Measurements from ENCODE around the gene CCDC107. TPM values are rescaled to one million over a fixed set of nuclear protein-coding genes. Genes with fewer than 3 reads are reported as not detected.
"Not testable (repeated sequence)": the region's sequence is repeated elsewhere in the genome, so short reads cannot be mapped to it uniquely, and the experiment has no call there.

CCDC107 gene
- total RNA-seq (10 to 100 TPM; 13.8 to 32.6 (median 19.0) TPM), polyA plus RNA-seq (10 to 100 TPM; 55.4 to 84.7 TPM)

- Histone ChIP-seq H3K9me3 (no peaks in the 10 kb centered on the region), H3K4me1 (peaks cover 21 to 29% (median 29%) of the 10 kb centered on the region in 3 donors), H3K4me3 (peak within 1 kb of the TSS; percentile 76 to 97 (median 90)), H3K27ac (peak within 1 kb of the TSS; percentile 94 to 100 (median 100)), H3K27me3 (no peaks in the 10 kb centered on the region), H3K36me3 (no peaks in the 10 kb centered on the region)
- 0 to 1% methylated on average over 67 of the region's 67 CpGs for WGBS, 2 donors
- DNase-seq (peak; percentile 79 to 95 (median 92)), ATAC-seq (peak; percentile 79 to 89 (median 82)), FAIRE-seq (no peak)
- TF ChIP-seq, protein P1, sequence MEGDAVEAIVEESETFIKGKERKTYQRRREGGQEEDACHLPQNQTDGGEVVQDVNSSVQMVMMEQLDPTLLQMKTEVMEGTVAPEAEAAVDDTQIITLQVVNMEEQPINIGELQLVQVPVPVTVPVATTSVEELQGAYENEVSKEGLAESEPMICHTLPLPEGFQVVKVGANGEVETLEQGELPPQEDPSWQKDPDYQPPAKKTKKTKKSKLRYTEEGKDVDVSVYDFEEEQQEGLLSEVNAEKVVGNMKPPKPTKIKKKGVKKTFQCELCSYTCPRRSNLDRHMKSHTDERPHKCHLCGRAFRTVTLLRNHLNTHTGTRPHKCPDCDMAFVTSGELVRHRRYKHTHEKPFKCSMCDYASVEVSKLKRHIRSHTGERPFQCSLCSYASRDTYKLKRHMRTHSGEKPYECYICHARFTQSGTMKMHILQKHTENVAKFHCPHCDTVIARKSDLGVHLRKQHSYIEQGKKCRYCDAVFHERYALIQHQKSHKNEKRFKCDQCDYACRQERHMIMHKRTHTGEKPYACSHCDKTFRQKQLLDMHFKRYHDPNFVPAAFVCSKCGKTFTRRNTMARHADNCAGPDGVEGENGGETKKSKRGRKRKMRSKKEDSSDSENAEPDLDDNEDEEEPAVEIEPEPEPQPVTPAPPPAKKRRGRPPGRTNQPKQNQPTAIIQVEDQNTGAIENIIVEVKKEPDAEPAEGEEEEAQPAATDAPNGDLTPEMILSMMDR (IDR thresholded peaks at IDR 0.05): peak; percentile 35 to 56 (median 42)
- intact Hi-C loops (cut with DNase I): no loop called here
Observed at GRCh38 chr9:35658137-35658967, at the start of gene CCDC107. TSS of gene CCDC107 (plus strand) at chr9:35658292. CDS start at chr9:35658380, 88 bp downstream.

GRCh38 chr9:35609001-35609819, 48.9 kb upstream of the CCDC107 start:
- Histone ChIP-seq H3K27ac (no peak overlapping the region), H3K4me3 (no peak overlapping the region), H3K9me3 (no peaks in the 10 kb centered on the region), H3K4me1 (peaks cover 0 to 11% (median 3%) of the 10 kb centered on the region in 3 donors), H3K27me3 (no peaks in the 10 kb centered on the region), H3K36me3 (peaks cover 0 to 11% (median 0%) of the 10 kb centered on the region in 3 donors)
- 91 to 93% methylated on average over 30 to 31 of the region's 31 CpGs for WGBS, 2 donors
- intact Hi-C loops (cut with DNase I): no loop called here
- no peak for FAIRE-seq
- ATAC-seq: no peak
- DNase-seq: peak in 2 of 6 donors; percentile 53 to 75
- TF ChIP-seq, protein P1 (IDR thresholded peaks at IDR 0.05): no peak

GRCh38 chr9:35609820-35610163, 48.3 kb upstream of the CCDC107 start:
- no peak for DNase-seq
- no peak for ATAC-seq
- H3K27me3 ChIP-seq: no peaks in the 10 kb centered on the region
- WGBS, 2 donors: 82 to 83% methylated on average over 13 of the region's 13 CpGs
- intact Hi-C loops (cut with DNase I): no loop called here
- H3K36me3 ChIP-seq: peaks cover 0 to 11% (median 0%) of the 10 kb centered on the region in 3 donors
- FAIRE-seq: no peak
- H3K4me1 ChIP-seq: peaks cover 0 to 11% (median 3%) of the 10 kb centered on the region in 3 donors
- H3K27ac ChIP-seq: no peak overlapping the region
- TF ChIP-seq, protein P1 (IDR thresholded peaks at IDR 0.05): no peak
- H3K4me3 ChIP-seq: no peak overlapping the region
- no peaks in the 10 kb centered on the region for H3K9me3 ChIP-seq

DNA sequence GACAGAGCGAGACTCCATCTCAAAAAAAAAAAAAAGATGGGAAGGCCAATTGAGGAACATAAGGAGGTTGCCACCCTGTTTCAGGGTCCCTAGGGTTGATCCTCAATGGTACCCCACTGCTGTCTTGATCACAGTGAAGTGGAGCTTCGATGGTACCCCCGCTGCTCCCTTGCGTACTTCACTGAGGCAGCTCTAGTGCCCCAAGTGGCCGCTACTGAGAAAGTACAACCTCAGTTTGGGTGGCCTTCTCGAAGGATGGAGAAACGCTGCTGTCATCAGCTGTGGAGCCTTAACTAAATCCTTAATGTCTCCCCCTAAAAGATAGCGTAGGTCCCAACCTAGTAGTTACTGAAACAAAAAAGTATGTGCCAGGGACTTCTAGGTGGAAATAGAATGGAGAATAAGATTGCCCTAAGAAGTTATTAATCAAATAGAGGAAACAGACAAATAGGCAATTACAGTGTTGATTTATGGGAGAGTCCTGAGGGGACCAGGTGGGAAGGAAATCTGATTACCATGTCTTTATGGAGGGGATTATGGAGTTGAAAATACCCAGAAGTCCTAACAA, 46.8 kb upstream of the CCDC107 start:
- no peaks in the 10 kb centered on the region for H3K9me3 ChIP-seq
- peaks cover 0 to 11% (median 0%) of the 10 kb centered on the region in 3 donors for H3K36me3 ChIP-seq
- ATAC-seq (peak; percentile 56 to 83 (median 72)), DNase-seq (no peak), FAIRE-seq (no peak)
- H3K27ac ChIP-seq: no peak overlapping the region
- no peak overlapping the region for H3K4me3 ChIP-seq
- no peaks in the 10 kb centered on the region for H3K27me3 ChIP-seq
- TF ChIP-seq, protein P1 (IDR thresholded peaks at IDR 0.05): peak; percentile 19 to 53 (median 40)
- WGBS, 2 donors: 18 to 19% methylated on average over 8 of the region's 8 CpGs
- H3K4me1 ChIP-seq: peaks cover 0 to 7% (median under 1%) of the 10 kb centered on the region in 3 donors
- intact Hi-C loops (cut with DNase I): no loop called here

DNA sequence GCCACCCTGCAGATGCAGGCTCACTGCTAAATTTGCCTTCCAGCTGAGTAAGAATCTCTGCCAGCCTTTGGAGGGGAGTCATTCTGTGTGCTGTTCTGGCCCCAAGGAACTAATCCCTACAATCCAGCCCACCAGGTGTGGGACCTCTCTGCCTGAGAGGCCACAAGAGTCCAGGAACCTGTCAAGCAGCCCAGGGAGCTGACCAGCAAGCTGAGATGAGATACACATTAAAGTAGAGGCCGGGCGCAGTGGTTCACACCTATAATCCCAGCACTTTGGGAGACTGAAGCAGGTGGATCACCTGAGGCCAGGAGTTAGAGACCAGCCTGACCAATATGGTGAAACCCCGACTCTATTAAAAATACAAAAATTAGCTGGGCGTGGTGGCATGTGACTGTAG, 46.0 kb upstream of the CCDC107 start:
- H3K9me3 ChIP-seq; FAIRE-seq; ATAC-seq; H3K4me3 ChIP-seq; H3K4me1 ChIP-seq; DNase-seq; intact Hi-C loops (cut with DNase I); H3K27me3 ChIP-seq; H3K27ac ChIP-seq: not testable (repeated sequence)
- peaks cover 0 to 11% (median 0%) of the 10 kb centered on the region in 3 donors for H3K36me3 ChIP-seq
- WGBS, 2 donors: 82 to 83% methylated on average over 4 of the region's 4 CpGs
